GM19238 (cell line): ENCODE results near the gene TPGS2.
"Not testable (repeated sequence)": the region's sequence is repeated elsewhere in the genome, so short reads cannot be mapped to it uniquely, and the experiment has no call there.

ENCODE experiments used
- DNase-seq: peaks from one replicate; pipeline ENCODE4 v3.0.0; 2011; ENCODE audit warnings: low spot score; ENCODE audit not compliant: insufficient read length

TPGS2 gene

GRCh38 chr18:36828630-36829361 is at the start of gene TPGS2, which contains the start of gene KIAA1328:
TSS of gene TPGS2 (minus strand) at chr18:36829002. CDS start at chr18:36828767, 235 bp downstream.
TSS of gene KIAA1328 (plus strand) at chr18:36829127. CDS start at chr18:36829139, 12 bp downstream.
- peak; percentile 87 for DNase-seq

DNA sequence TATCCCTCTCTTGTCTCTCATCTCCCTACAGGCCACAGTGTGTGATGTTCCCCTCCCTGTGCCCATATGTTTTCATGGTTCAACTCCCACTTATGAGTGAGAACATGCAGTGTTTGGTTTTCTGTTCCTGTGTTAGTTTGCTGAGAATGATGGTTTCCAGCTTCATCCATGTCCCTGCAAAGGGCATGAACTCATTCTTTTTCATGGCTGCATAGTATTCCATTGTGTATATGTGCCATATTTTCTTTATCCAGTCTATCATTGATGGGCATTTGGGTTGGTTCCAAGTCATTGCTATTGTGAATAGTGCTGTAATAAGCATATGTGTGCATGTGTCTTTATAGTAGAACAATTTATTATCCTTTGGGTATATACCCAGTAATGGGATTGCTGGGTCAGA is 45.0 kb upstream of the TPGS2 start:
- not testable (repeated sequence) for DNase-seq

GRCh38 chr18:36872329-36872728 is 43.5 kb upstream of the TPGS2 start:
- DNase-seq = no peak

- DNase-seq = no peak
Observed at GRCh38 chr18:36871801-36872200, 43.0 kb upstream of the TPGS2 start.

DNA sequence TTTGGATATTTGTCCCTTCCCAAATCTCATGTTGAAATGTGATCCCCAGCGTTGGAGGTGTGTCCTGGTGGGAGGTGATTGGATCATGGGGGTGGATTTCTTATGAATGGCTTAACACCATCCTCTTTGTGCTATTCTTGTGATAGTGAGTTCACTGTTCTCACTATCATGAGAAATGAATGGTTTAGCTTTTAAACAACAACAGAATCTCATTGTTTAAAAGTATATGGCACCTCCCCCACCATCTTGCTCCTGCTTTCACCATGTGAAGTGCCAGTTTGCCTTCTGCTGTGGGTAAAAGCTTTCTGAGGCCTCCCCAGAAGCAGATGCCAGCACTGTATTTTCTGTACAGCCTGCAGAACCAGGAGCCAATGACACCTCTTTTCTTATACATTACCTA is 38.3 kb upstream of the TPGS2 start:
- DNase-seq = no peak

- no peak for DNase-seq
Observed at GRCh38 chr18:36862182-36862581, 33.4 kb upstream of the TPGS2 start.

DNA sequence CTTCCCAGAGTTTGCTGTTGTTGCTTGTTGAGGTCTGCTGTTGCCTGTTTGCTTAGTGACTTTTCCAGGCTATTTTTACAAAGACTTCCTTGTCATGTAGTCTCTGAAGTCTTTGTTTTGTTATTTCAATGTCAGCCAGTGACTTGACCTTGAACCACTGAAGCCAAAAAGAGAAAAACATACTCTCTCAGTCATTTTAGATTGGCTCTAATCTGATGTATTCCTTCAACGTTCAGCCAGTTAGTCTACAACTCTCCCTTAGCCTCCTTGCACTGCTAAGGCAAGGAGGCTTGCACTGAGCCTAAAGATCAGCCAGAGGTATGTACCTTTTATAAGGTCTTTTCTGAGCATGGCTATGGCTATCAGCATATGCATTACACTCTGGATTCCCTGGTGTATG is 28.0 kb upstream of the TPGS2 start:
- DNase-seq = no peak

DNA sequence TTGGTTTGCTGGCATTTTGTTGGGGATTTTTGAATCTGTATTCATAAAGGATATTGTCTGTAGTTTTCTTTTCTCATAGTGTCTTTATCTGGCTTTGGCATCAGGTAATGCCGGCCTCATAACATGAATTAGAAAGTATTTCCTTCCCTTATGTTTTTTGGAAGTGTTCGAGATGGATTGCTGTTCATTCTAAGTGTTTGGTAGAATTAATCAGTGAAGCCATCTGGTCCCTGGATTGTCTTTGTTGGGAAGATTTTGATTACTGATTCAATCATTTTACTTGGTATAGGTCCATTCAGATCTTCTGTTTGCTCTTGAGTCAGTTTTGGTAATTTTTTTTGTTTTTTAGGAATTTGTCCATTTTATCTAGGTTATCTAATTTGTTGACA is 22.4 kb upstream of the TPGS2 start:
- DNase-seq = no peak

- no peak for DNase-seq
Observed at GRCh38 chr18:36850527-36851201, 21.9 kb upstream of the TPGS2 start.

DNA sequence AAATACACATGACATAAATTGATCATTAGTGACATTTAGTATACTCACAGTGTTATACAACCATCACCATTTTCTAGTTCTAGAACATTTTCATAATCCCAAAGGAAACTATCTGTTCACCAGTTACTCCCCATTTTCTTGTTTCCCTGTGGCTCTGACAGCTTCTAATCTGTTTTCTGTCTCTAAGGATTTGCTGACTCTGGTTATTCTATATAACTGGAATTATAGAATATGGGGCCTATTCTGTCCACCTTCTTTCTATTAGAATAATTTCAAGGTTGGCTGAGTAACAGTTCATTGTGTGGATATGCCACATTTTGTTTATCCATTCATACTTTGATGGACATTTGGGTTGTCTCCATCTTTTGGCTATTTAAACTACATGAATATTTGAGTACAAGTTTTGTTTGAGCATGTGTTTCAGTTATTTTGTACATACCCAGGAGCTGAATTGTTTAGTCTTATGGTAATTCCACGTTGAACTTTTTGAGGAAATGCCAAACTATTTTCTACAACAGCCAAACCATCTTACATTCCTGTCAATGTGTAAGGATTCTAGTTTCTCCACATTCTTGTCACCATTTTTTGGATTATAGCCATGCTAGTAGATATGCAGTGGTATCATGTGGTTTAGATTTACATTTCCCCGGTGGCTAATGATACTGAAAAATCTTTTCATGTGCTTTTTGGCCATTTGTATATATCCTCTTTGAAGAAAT is 20.6 kb upstream of the TPGS2 start:
- DNase-seq = no peak

DNA sequence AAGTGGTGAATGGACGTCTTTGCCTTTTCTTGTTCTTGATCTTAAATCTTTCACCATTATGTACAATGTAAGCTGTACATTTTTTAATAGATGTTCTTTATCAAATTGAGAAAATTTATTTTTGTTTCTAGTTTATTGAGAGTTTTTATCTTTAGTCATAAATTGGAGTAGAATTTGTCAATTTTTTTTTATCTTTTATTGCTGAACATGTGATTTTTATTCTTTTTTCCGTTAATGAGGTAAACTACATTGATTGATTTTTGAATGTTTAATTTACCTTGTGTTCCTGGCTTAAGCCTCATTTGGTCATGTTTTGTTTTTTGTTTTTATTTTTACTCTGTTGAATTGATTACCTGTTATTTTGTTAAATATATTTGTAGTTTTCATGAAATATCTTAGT is 19.8 kb upstream of the TPGS2 start:
- no peak for DNase-seq

DNA sequence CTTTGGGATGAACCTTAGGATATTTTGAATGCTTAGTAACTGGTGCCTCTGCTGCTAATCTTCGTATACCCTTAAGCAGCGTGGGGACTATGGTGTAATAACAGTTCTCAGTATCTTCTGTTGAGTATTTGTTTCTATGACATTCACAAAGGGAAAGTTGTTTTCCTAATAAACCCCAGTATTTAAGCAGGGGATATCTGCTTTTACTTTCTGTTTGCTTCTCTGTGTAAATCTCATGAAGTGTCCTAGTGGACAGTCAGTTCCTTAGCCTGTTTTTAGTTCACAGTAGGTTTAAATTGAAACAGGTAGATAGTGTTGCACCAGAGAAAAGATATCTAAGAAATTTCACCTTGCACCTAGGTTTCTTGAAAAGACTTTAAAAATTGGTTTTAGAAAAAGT is 15.0 kb upstream of the TPGS2 start:
- DNase-seq = no peak

GRCh38 chr18:36843199-36843598 is 14.4 kb upstream of the TPGS2 start:
- no peak for DNase-seq

DNA sequence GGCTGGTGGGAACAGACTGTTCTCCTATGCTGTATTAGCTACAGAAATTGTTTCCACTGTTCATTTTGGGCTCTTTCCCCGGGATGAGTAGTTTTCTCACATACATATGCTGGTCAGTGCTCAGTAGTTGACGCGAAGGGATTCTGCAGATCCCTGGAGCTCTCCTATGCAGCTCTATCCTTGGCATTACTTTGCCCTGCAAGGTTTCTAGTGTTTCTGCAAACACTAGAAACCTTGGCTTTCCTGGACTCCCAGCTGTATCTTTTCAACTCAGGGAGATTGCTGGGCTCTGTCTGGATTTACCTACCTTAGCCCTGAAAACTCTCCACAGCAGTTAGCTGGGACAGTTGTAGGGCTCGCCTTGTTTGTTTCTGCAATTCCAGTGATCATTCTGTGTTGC is 11.0 kb upstream of the TPGS2 start:
- DNase-seq = no peak

DNA sequence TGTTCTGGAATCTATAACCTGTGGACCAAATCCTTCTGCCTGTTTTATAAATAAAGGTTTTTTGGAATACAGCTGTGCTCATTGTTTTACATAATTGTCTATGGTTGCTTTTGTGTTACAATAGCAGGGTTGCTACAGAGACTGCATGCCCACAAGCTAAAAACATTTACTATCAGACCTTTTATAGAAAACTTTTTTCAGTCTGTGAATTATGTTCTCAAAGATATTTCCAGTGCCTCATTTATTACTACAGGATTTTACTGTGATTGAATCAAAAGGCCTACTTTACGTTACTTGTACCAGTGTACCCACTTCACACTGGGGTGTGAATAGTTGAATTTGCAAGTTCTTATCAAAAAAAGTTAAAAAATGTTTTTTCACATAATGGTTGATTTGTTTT is 7.1 kb upstream of the TPGS2 start:
- no peak for DNase-seq

GRCh38 chr18:36833120-36833519 is 4.3 kb upstream of the TPGS2 start:
- DNase-seq = no peak

DNA sequence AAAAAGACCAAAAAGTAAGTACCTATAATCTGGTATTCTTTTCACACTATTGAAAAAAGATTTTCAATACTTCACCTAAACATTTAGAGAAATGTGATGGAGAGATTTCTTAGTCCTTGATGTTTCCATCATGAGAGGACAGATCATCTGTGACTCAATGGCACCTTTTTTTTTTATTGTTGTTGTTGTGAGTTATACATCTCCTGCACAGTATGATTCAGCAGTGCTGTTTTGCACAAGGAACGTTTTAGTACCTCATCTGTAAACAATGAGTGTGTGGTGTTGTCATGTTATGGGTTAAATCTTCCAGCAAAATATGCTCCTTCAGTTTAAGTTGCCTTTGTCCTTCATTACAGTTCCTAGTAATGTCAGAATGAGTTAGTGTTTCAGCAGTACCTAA is 2.3 kb upstream of the TPGS2 start:
- DNase-seq = no peak

DNA sequence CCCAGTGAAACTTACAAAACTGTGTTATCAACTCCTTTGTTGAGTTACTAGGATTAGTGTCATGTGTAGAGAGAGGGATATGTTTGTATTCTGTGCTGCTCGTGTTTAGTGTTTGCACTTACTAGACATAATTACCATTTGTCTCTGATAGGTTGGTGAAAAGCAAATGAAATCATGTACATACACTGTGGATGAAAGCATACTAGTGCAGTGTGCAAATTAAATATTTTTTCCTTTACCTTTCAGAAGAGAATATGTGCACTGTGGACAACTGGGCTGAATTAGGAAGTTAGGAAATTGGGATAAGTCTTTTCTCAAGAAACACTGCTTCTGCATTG is 1.3 kb upstream of the TPGS2 start:
- no peak for DNase-seq

GRCh38 chr18:36829362-36830157 is 758 bp upstream of the TPGS2 start:
- DNase-seq = no peak

- DNase-seq = no peak
Observed at GRCh38 chr18:36828157-36828629, 609 bp downstream of the TPGS2 start.

- DNase-seq = no peak
Observed at GRCh38 chr18:36826556-36826955, 2.2 kb downstream of the TPGS2 start.

DNA sequence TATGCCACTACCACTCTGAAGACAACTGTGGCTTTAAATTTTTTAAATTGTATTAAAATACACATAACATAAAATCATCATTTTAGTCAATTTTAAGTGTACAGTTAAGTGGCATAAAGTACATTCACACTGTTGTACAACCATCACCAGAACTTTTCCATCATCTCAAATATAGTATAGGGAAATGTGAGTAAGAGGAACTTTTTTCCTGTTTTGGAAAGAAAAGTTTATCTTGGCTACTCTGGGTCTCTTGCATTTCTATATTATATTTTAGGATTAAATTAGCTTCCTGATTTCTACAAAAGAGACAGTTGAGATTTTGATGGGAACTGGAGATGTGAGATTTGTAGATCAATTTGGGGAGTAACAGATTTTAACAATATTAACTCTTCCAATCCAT is 3.3 kb downstream of the TPGS2 start:
- DNase-seq = no peak
